ENCODE results near the gene WASF3. TPM values are rescaled to one million over a fixed set of nuclear protein-coding genes. Genes with fewer than 3 reads are reported as not detected.

WASF3 gene
- total RNA-seq, 1 experiment from 2014 or later = 4.6 TPM

DNA sequence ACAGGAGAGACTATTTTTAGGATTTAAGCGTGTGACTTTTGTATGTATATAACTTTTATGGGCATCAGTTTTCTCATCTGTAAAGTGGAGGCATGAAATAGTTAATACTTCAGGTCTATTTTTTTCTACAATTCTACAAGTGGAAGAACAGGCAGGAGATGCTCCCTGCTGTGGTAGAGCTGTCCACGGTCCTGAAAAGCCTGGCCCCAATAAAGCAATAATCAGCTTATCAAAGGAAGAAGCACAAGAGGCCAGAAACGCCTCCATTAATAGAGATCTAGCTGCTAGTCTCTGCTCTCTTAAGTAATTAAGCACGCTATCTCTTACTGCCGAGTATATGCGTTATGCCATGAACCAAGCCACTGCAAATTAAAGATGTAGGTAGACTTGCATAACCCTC, 28.0 kb upstream of the WASF3 start:
- peak; percentile 74 for DNase-seq (ENCODE audit: low spot score)
- ChIA-PET CTCF (no interaction called here), POLR2A (ENCODE audit: low non-redundant PET) (interaction anchor here (0.6 kb wide), 1 partner anchor 9 kb away, joined by 4 read pairs; no protein-coding TSS in a partner anchor)
- Histone ChIP-seq H3K4me1 (ENCODE audit: insufficient read depth, low read length, poor library complexity, severe bottlenecking) (peaks cover 13% of the 10 kb centered on the region), H3K27ac (ENCODE audit: low read depth, low read length, poor library complexity, severe bottlenecking) (no peak overlapping the region), H3K4me3 (ENCODE audit: low read depth, low read length, poor library complexity, severe bottlenecking) (no peak overlapping the region), H3K9me3 (ENCODE audit: low read depth, low read length, poor library complexity, severe bottlenecking) (no peaks in the 10 kb centered on the region), H3K36me3 (ENCODE audit: insufficient read depth, low read length, poor library complexity, severe bottlenecking) (no peaks in the 10 kb centered on the region), H3K27me3 (replicated peaks; ENCODE audit: insufficient read depth, low read depth, low read length, poor library complexity) (no peaks in the 10 kb centered on the region)
- TF ChIP-seq EZH2 (IDR thresholded peaks at IDR 0.05; ENCODE audit: borderline replicate concordance, low read depth, low read length, poor library complexity, severe bottlenecking) = no peak
- TF ChIP-seq, protein P1, sequence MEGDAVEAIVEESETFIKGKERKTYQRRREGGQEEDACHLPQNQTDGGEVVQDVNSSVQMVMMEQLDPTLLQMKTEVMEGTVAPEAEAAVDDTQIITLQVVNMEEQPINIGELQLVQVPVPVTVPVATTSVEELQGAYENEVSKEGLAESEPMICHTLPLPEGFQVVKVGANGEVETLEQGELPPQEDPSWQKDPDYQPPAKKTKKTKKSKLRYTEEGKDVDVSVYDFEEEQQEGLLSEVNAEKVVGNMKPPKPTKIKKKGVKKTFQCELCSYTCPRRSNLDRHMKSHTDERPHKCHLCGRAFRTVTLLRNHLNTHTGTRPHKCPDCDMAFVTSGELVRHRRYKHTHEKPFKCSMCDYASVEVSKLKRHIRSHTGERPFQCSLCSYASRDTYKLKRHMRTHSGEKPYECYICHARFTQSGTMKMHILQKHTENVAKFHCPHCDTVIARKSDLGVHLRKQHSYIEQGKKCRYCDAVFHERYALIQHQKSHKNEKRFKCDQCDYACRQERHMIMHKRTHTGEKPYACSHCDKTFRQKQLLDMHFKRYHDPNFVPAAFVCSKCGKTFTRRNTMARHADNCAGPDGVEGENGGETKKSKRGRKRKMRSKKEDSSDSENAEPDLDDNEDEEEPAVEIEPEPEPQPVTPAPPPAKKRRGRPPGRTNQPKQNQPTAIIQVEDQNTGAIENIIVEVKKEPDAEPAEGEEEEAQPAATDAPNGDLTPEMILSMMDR (conservative IDR thresholded peaks at IDR 0.05; ENCODE audit: low read depth, low read length) = no peak
- intact Hi-C loops (cut with micrococcal nuclease; ENCODE audit: unreplicated experiment) = no loop called here
- no TSS peak for BruUV-seq (replicated peaks)

- H3K27ac ChIP-seq (ENCODE audit: low read depth, low read length, poor library complexity, severe bottlenecking) = no peak overlapping the region
- TF ChIP-seq, protein P1 (conservative IDR thresholded peaks at IDR 0.05; ENCODE audit: low read depth, low read length) = no peak
- no peak for TF ChIP-seq EZH2 (IDR thresholded peaks at IDR 0.05; ENCODE audit: borderline replicate concordance, low read depth, low read length, poor library complexity, severe bottlenecking)
- POLR2A ChIA-PET (ENCODE audit: low non-redundant PET) = no interaction called here
- no TSS peak for BruUV-seq (replicated peaks)
- CTCF ChIA-PET = no interaction called here
- H3K4me3 ChIP-seq (ENCODE audit: low read depth, low read length, poor library complexity, severe bottlenecking) = no peak overlapping the region
- DNase-seq (ENCODE audit: low spot score) = peak; percentile 33
- no peaks in the 10 kb centered on the region for H3K9me3 ChIP-seq (ENCODE audit: low read depth, low read length, poor library complexity, severe bottlenecking)
- intact Hi-C loops (cut with micrococcal nuclease; ENCODE audit: unreplicated experiment) = no loop called here
- no peaks in the 10 kb centered on the region for H3K27me3 ChIP-seq (replicated peaks; ENCODE audit: insufficient read depth, low read depth, low read length, poor library complexity)
- no peaks in the 10 kb centered on the region for H3K36me3 ChIP-seq (ENCODE audit: insufficient read depth, low read length, poor library complexity, severe bottlenecking)
- H3K4me1 ChIP-seq (ENCODE audit: insufficient read depth, low read length, poor library complexity, severe bottlenecking) = peaks cover 7% of the 10 kb centered on the region
Measured at GRCh38 chr13:26531742-26532141, 25.7 kb upstream of the WASF3 start.

GRCh38 chr13:26534036-26534726, 23.3 kb upstream of the WASF3 start:
- Histone ChIP-seq H3K9me3 (ENCODE audit: low read depth, low read length, poor library complexity, severe bottlenecking) (no peaks in the 10 kb centered on the region), H3K4me3 (ENCODE audit: low read depth, low read length, poor library complexity, severe bottlenecking) (no peak overlapping the region), H3K36me3 (ENCODE audit: insufficient read depth, low read length, poor library complexity, severe bottlenecking) (no peaks in the 10 kb centered on the region), H3K4me1 (ENCODE audit: insufficient read depth, low read length, poor library complexity, severe bottlenecking) (peaks cover 9% of the 10 kb centered on the region), H3K27ac (ENCODE audit: low read depth, low read length, poor library complexity, severe bottlenecking) (no peak overlapping the region), H3K27me3 (replicated peaks; ENCODE audit: insufficient read depth, low read depth, low read length, poor library complexity) (no peaks in the 10 kb centered on the region)
- DNase-seq (ENCODE audit: low spot score) = no peak
- BruUV-seq (replicated peaks) = no TSS peak
- TF ChIP-seq, protein P1 (conservative IDR thresholded peaks at IDR 0.05; ENCODE audit: low read depth, low read length) = no peak
- no peak for TF ChIP-seq EZH2 (IDR thresholded peaks at IDR 0.05; ENCODE audit: borderline replicate concordance, low read depth, low read length, poor library complexity, severe bottlenecking)
- CTCF ChIA-PET = no interaction called here
- intact Hi-C loops (cut with micrococcal nuclease; ENCODE audit: unreplicated experiment) = no loop called here
- POLR2A ChIA-PET (ENCODE audit: low non-redundant PET) = no interaction called here

Measured in A673 (cell line).